Measurements from ENCODE around the gene MYOD1.

The MYOD1 gene

GRCh38 chr11:17739945-17740338 is 20.6 kb downstream of the MYOD1 start:
- no peak overlapping the region for H3K4me3 ChIP-seq (ENCODE audit: low read depth, low read length)
- TF ChIP-seq CTCF (IDR thresholded peaks at IDR 0.05; ENCODE audit: low read depth, low read length, missing control alignments), result no peak
- no peak for DNase-seq (ENCODE audit: low read depth)

DNA sequence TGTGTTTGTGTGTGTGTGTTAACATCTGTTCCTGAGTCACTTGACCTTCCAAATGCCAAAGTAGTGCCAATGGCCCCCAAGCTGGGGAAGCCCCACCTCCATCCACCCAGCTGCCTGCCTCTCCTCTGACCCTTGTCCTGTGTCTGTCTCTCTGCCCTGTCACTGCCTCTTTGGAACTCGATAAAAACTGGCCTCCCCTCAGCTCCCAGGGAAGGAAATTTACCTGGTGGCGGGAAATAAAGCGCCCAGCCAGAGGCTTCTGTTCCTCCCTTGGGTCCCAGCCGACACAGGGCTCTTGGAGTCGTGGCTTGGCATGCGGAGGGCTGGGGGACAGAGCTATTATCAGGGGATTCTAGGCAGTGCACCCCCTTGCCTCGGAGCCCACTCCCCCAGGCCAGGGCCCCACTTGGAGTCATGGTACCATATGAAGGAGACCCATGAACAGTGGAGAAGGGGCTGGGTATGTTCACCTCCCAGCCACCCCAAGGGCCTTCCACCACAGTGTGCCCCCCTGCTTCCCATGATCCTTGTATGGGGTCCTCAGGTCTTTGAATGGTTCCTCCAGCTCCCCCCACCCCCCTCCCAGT is 21.4 kb downstream of the MYOD1 start:
- no peak for TF ChIP-seq CTCF (IDR thresholded peaks at IDR 0.05; ENCODE audit: low read depth, low read length, missing control alignments)
- H3K4me3 ChIP-seq (ENCODE audit: low read depth, low read length), result no peak overlapping the region
- DNase-seq (ENCODE audit: low read depth), result no peak

- no peak for TF ChIP-seq CTCF (IDR thresholded peaks at IDR 0.05; ENCODE audit: low read depth, low read length, missing control alignments)
- H3K4me3 ChIP-seq (ENCODE audit: low read depth, low read length), result no peak overlapping the region
- DNase-seq (ENCODE audit: low read depth), result no peak
Measured at GRCh38 chr11:17741487-17741886, 22.1 kb downstream of the MYOD1 start.

DNA sequence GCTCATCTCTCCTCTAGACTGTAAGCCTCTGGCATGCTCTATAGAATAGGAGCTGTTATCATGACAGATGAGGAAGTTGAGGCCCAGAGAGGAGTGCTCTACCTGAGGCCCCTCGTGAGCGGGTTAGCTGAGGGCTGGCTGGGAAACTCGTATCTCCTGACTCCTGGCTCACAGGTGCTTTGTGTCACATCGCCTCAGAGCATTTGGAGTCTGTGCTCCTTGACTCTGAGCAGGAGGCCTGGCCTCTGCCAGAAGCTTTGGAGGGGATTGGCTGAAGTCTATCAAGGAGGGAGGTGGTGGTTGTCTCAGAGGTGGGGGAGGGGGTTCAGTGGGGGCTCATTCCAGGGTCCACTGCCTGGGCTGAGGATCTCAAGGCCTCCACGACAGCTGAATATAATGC is 22.6 kb downstream of the MYOD1 start:
- H3K4me3 ChIP-seq (ENCODE audit: low read depth, low read length), result no peak overlapping the region
- TF ChIP-seq CTCF (IDR thresholded peaks at IDR 0.05; ENCODE audit: low read depth, low read length, missing control alignments), result no peak
- DNase-seq (ENCODE audit: low read depth), result no peak

- TF ChIP-seq CTCF (IDR thresholded peaks at IDR 0.05; ENCODE audit: low read depth, low read length, missing control alignments), result no peak
- H3K4me3 ChIP-seq (ENCODE audit: low read depth, low read length), result no peak overlapping the region
- no peak for DNase-seq (ENCODE audit: low read depth)
Measured at GRCh38 chr11:17743026-17743807, 23.8 kb downstream of the MYOD1 start.

DNA sequence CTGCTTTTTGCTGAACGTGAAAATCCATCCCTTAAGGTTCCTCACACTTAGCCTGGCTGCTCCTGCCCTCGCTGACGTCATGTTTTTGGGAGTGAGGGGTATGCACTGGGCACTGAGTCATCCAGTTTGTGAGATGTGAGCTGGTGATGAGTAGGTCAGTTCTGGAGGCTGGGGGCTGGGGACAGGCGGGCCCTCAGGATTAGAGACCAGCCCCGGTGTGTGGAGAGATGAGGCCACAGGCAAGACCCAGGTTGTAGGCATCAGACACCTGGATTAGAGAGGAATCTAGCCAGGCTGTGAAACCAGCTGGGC is 24.4 kb downstream of the MYOD1 start:
- no peak overlapping the region for H3K4me3 ChIP-seq (ENCODE audit: low read depth, low read length)
- DNase-seq (ENCODE audit: low read depth), result no peak
- TF ChIP-seq CTCF (IDR thresholded peaks at IDR 0.05; ENCODE audit: low read depth, low read length, missing control alignments), result no peak
